K562 (cell line): ENCODE results near the gene AJUBA. TPM values are rescaled to one million over a fixed set of nuclear protein-coding genes. Genes with fewer than 3 reads are reported as not detected.

ENCODE experiments used
- ARHGAP35 ChIP-seq: fragments of 450-650 bp; IDR thresholded peaks from 2 replicates; pipeline ENCODE4 v1.6.1; 2018; ENCODE audit not compliant: partially characterized antibody
- ATF4 ChIP-seq: fragments of 450-650 bp; formaldehyde crosslinking; IDR thresholded peaks from 2 replicates; pipeline ENCODE4 v1.4.0; 2022; ENCODE audit warnings: mild to moderate bottlenecking, moderate library complexity
- ATF6 ChIP-seq: sonication (generic); formaldehyde crosslinking; IDR thresholded peaks from 2 replicates; pipeline ENCODE4 v1.4.0; 2020; ENCODE audit warnings: mild to moderate bottlenecking, missing genetic modification reagents
- E2F5 ChIP-seq: sonication (generic); formaldehyde crosslinking; IDR thresholded peaks from 2 replicates; pipeline ENCODE4 v1.8.0; 2022; ENCODE audit warnings: mild to moderate bottlenecking, missing genetic modification reagents
- FOXA1 ChIP-seq: fragments of 450-650 bp; IDR thresholded peaks from 2 replicates; pipeline ENCODE4 v1.6.1; 2016; ENCODE audit warnings: mild to moderate bottlenecking, borderline replicate concordance
- FOXK2 ChIP-seq, 2 experiments: fragments of 450-650 bp; IDR thresholded peaks in 1 of 2; conservative IDR thresholded peaks in 1 of 2; 2 replicates each; pipeline ENCODE4 v1.6.1; 2016; ENCODE audit warnings: low read depth in 2 of 2, mild to moderate bottlenecking in 1 of 2
- GATAD2A ChIP-seq: fragments of 450-650 bp; IDR thresholded peaks from 2 replicates; pipeline ENCODE4 v1.6.1; 2017
- HMGN3 ChIP-seq: IDR thresholded peaks from 2 replicates; pipeline ENCODE4 v1.6.1; 2011; ENCODE audit warnings: borderline replicate concordance, low read depth, mild to moderate bottlenecking, mixed read lengths, low read length; ENCODE audit not compliant: insufficient read length; ENCODE audit errors: extremely low read depth
- KAT8 ChIP-seq: fragments of 450-650 bp; IDR thresholded peaks from 2 replicates; pipeline ENCODE4 v1.6.1; 2016; ENCODE audit warnings: low read depth, mild to moderate bottlenecking
- KHSRP ChIP-seq: fragments of 450-650 bp; IDR thresholded peaks from 2 replicates; pipeline ENCODE4 v1.6.1; 2017
- KLF16 ChIP-seq: IDR thresholded peaks from 2 replicates; pipeline ENCODE4 v1.6.1; 2016; ENCODE audit warnings: antibody characterized with exemption
- NCOR1 ChIP-seq: fragments of 450-650 bp; IDR thresholded peaks from 2 replicates; pipeline ENCODE4 v1.6.1; 2016; ENCODE audit warnings: mild to moderate bottlenecking, moderate library complexity
- SMAD4 ChIP-seq: fragments of 250-450 bp; sonication (Bioruptor Pico); conservative IDR thresholded peaks from 2 replicates; pipeline ENCODE4 v1.8.0; 2021; ENCODE audit warnings: inconsistent platforms, mild to moderate bottlenecking, moderate library complexity
- TCF3 ChIP-seq: sonication (generic); formaldehyde crosslinking; IDR thresholded peaks from 2 replicates; pipeline ENCODE4 v1.4.0; 2020; ENCODE audit warnings: mild to moderate bottlenecking, missing genetic modification reagents
- TEAD1 ChIP-seq, 2 experiments: fragments of 450-650 bp in 1 of 2; sonication (generic) in 1 of 2; formaldehyde crosslinking; IDR thresholded peaks; 2 replicates each; pipeline versions ENCODE4 v1.4.0 to v1.8.0; 2020 to 2022; ENCODE audit warnings: mild to moderate bottlenecking in 2 of 2, missing genetic modification reagents in 1 of 2
- THRAP3 ChIP-seq: fragments of 450-650 bp; IDR thresholded peaks from 2 replicates; pipeline ENCODE4 v1.6.1; 2016; ENCODE audit warnings: mild to moderate bottlenecking, inconsistent platforms, borderline replicate concordance
- ZFP36 ChIP-seq: fragments of 150-350 bp; IDR thresholded peaks from 2 replicates; pipeline ENCODE4 v1.6.1; 2018; ENCODE audit warnings: low read length, low read depth; ENCODE audit not compliant: partially characterized antibody
- ZHX1 ChIP-seq: fragments of 150-350 bp; conservative IDR thresholded peaks from 2 replicates; pipeline ENCODE4 v1.6.1; 2014; ENCODE audit warnings: low read length
- ZNF41 ChIP-seq: fragments of 250-450 bp; sonication (Bioruptor Pico); conservative IDR thresholded peaks from 2 replicates; pipeline ENCODE4 v1.4.0; 2020; ENCODE audit warnings: mild to moderate bottlenecking
- polyA plus RNA-seq, 8 experiments: library from polyadenylated mRNA; depleted of rRNA in 4 of 8; stranded (reverse) in 5 of 8; unstranded in 3 of 8; fragments of >200 nt; fragmentation: Nextera tagmentation in 2 of 8; fragmentation: Illumina TruSeq in 1 of 8; extraction: Ambion mirVana in 2 of 8; extraction: Trizol in 1 of 8; gene quantifications; 2 replicates each; pipeline versions ENCODE4 v1.2.1 to v1.2.3, GENCODE V29; 2011 to 2014; ENCODE audit warnings: inconsistent platforms in 1 of 8, missing spikeins in 1 of 8
- total RNA-seq, 7 experiments: library from RNA; depleted of rRNA in 6 of 7; stranded (reverse); fragments of >200 nt in 6 of 7; fragmentation: Illumina TruSeq in 2 of 7; extraction: Trizol in 2 of 7; gene quantifications; 2 replicates each; pipeline versions ENCODE4 v1.2.1 to v1.2.3, GENCODE V29; 2011 to 2021; ENCODE audit warnings: low replicate concordance in 1 of 7

AJUBA gene
- total and polyA plus RNA-seq, 9 of the 15 experiments (the other 6 are each of a cell fraction or from before 2014, with no cell fraction given), result 0.73 to 4.7 (median 2.8) TPM

- 0 out of 2 replicates have a peak, but pooled peaks have one; percentile 4 for TF ChIP-seq TCF3 (CRISPR knock-in tag)
- TF ChIP-seq SMAD4 (CRISPR knock-in tag), result peak; percentile 15
- no peak; the same call in 1 of the 2 replicates for TF ChIP-seq KAT8
- TF ChIP-seq ZHX1, result peak; percentile 84; the same call in 1 of the 2 replicates
- no peak for TF ChIP-seq KHSRP
- no peak for TF ChIP-seq E2F5 (CRISPR knock-in tag)
- TF ChIP-seq ARHGAP35, result no peak
- peak; percentile 30 for TF ChIP-seq ZFP36
- peak in 1 of 2 experiments; percentile 88; a peak in 3 of 4 replicates for TF ChIP-seq FOXK2 (conservative IDR thresholded peaks at IDR 0.05 in 1 of 2, IDR thresholded peaks at IDR 0.05 in 1 of 2; ENCODE audit: low read depth in 2 of 2)
- no peak for TF ChIP-seq HMGN3
- TF ChIP-seq GATAD2A, result no peak
- 0 out of 2 replicates have a peak, but pooled peaks have one; percentile 32 for TF ChIP-seq ZNF41 (CRISPR knock-in tag)
- TF ChIP-seq ATF6, result no peak
- peak; percentile 79 to 93; a peak in 3 of 4 replicates for TF ChIP-seq TEAD1 (CRISPR knock-in tag; IDR thresholded peaks at IDR 0.05)
- no peak for TF ChIP-seq KLF16
- no peak for TF ChIP-seq FOXA1
- TF ChIP-seq THRAP3, result no peak
- no peak for TF ChIP-seq NCOR1
- TF ChIP-seq ATF4 (CRISPR knock-in tag), result peak; percentile 27; the same call in 1 of the 2 replicates
Measured at GRCh38 chr14:22929104-22929960, 53.0 kb downstream of the AJUBA start, which contains the start of gene PRMT5 (continued).
